Stimulated activated CD8-positive, alpha-beta memory T cell treated with anti-CD3 and anti-CD28 coated beads, Interleukin-15, amount 100 ng/mL, for 48 hours (primary cell): Measurements from ENCODE around the gene ASPHD2.
"Not testable (repeated sequence)": the region's sequence is repeated elsewhere in the genome, so short reads cannot be mapped to it uniquely, and the experiment has no call there.

Source experiments
- DNase-seq, 2 donors: peaks; one replicate each; pipeline ENCODE4 v3.0.0-alpha.2; 2020; ENCODE audit warnings: low read depth in 2 of 2

The ASPHD2 gene, protein sequence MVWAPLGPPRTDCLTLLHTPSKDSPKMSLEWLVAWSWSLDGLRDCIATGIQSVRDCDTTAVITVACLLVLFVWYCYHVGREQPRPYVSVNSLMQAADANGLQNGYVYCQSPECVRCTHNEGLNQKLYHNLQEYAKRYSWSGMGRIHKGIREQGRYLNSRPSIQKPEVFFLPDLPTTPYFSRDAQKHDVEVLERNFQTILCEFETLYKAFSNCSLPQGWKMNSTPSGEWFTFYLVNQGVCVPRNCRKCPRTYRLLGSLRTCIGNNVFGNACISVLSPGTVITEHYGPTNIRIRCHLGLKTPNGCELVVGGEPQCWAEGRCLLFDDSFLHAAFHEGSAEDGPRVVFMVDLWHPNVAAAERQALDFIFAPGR

DNA sequence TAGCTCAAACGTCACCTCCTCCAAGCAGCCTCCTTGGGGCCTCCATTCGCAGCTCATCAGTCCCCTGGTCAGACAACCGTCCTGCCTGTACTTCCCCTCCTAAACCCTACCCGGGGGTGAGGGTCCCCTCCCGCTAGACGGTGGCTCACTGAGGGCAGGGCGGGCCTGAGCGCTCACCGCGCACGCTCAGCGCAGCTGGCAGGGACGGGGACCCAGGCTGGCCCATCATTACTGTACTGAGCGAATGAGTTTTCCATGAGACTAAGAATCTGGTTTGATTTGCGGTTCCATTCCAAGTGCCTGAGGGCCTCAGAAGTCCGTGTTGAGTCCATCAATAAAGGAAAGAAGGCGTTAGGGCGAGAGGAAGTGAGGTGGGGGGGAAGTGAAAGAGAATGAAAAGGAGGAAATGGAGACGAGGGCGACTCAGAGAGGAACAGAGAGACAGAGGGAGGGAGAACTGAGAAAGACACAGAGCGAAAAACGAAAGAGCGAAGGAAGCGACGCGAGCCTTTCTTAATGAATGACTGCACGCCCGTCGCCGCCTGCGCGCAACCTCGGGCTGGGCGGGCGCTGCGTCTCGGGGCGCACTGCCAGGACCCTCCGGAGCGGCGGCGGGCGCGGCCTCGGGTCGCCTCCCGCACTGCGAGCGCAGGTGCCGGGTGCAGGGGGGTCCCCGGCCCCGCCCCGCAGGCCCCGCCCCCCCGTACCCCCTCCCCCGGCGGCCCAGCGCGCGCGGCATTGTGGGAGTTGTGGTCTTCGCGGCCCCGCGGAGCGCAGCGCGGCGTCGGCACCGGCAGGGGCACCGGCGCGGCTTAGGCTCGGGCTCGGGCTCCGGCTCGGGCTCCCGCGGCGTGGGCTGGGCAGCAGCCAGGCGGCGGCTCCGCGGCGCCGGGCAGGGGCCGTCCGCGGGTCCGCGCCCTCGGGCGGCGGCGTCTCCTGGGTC lies at the start of gene ASPHD2:
TSS of gene ASPHD2 (plus strand) at position 746 of the 943 bp plus-strand sequence. CDS start 4,356 bp downstream, outside the sequence.
- peak; percentile 74 to 80 for DNase-seq

DNA sequence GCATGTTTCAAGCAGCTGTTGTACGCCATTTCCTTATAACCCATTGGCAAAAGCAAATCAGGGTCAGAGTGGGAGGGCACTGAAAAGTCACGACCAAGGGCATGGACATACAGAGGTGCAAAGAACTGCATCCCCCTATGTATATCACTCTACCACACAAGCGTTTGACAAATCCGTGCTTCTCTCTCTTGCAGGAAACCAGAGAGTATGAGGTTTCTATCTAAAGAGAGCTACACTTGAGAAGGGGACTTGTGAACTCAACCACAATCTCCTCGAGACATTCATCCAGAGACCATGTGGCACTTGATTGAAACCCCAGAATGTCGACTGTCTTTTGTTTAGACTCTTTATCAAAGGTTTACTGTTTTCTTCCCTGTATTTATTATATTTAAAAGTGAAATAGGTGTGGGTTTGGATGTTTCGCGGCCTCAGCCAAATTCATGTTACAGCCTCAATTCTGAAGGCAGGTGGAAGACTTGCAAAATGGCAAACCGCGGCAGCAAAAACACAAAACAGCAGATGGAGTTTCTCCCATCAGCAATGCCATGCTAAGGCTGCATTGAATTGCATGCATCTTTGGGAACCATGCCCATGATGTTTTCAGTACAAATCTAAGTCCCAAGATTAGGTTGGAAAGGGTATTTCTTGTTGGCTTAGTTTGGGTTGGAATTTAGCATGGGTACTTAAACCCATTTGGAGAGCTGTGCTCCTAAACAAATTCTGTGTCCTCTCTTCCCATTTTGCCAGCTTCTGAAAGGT lies 48.8 kb upstream of the ASPHD2 start:
- DNase-seq, result no peak

DNA sequence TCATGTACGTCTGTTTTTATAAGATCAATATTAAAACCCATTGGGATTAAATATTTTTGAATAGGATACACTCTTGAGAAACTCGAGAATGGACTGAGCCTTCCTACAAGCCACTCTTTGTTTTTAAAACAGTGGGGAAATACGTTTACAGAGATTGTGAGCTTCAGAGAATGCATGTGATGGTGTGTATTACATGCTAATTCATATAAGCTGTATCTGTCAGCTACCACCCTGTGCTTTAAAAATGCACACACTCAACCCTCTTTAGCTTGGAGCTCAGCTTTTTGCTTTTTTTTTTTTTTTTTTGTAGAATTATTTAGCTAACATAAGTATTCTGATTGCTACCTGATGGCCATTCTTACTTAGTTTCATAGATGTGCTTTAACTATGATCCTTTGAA lies 46.3 kb upstream of the ASPHD2 start:
- no peak for DNase-seq

DNA sequence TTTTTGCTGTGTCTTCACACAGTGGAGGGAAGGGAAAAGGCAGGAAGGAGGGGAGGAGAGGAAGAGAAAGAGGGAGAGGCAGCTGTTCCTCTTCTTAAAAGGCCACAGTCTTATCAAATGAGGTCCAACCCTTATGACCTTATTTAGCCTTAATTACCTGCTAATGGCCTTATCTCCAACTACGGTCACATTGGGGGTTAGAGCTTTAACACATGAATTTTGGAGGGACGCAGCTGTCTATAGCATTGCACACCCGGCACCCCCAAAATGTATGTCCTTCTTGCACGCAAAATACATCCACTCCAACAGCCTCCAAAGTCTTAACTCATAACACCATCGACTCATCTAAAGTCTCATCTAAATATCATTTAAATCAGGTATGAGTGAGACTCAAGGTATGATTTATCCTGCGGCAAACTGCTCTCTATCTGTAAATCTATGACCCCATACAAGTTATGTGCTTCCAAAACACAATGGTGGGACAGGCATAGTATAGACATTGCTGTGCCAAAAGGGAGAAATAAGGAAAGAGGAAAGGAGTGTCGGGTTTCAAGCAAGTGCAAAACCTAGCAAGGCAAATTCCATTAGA lies 45.0 kb upstream of the ASPHD2 start:
- no peak for DNase-seq

DNA sequence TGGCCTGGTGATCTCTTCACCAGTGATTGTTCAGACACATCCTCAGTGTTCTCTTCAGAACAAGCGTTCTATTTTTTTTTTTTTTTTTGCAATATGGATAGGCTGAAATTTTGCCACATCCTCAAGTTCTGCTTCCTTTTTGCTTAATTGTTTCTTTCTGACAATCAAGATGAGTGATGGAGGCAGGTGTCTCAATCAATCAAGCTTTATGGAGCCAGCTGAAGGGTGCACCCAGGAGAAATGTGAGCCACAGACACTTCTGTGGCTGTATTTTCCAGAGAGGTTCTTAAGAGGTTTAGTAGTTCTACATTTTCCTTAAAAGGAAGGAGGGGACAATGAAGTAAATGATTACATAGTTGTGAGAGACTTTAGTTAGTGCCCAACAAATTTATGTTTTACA lies 43.9 kb upstream of the ASPHD2 start:
- no peak for DNase-seq

DNA sequence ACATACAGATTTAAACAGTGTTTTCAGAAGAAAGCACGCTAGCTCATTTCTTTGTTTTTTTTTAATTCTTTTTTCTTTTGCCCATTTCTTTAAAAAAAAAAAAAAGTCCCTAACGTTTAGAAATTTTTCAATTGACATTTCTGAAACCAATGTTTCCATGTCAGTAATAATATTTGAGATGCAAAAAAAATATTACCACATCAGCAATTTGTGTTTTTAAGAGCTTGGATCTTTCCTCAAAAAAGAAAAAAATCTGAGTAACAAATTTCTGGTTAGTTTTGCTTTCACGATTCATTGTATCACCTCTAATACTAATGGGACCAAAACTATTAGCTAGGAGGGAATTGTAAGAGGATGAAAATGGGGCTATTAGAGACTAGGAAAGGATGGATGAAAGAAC lies 39.9 kb upstream of the ASPHD2 start:
- DNase-seq, result no peak

DNA sequence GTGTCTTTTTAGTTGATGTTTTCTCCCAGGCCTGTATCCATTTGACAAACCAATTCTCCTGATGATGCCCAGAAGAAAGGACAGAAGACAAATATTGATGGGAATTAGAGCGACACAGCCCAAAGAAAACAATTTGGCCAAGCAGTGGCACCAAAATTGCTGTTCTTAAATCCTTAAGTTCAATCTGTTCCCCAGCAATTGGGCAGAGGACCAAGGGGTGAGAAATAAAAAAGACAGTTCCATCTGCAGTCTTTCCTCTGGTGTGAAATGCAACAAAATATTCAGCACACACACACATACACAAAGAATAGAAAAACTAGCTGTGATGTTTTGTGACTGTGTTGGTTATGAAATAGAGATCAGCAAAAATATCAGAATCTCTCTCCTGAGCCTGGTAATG lies 38.0 kb upstream of the ASPHD2 start:
- no peak for DNase-seq

DNA sequence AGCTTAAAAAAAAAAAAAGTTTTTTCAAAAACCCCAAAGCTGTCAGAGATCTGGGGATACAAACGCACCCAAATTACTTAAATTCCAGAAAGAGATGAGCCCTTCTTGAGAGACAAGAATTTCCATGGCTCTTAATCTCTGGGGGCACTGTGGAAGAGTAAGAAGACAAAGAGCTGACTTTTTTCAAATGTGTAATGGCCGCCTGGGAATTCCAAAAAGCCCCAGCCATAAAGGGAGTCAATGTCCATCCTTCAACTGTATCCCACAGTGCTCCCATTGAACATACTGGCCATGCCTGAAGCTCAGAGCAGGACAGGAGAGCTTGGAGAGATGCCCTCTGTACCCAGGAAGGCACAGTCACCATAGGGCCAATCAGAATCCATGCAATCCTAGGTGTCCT lies 37.4 kb upstream of the ASPHD2 start:
- DNase-seq, result no peak

DNA sequence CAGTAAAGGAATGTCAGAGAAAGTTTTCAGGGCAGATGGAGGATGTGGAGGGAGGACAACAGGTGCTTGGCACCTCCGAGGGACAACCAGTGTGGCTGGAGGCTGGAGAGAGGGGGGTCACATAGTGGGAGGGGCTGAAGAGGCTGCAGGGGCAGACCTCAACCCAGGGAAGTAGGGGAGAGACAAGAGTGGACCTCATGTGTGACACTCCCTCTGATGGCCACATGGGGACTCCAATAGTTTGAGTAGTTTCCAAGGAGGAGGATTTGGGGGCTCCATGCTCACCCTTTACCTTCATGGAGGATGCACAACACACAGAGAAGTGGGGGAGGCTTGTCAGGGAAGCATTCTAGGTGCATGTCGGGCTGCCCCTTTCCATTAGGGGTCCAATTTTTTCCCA lies 35.1 kb upstream of the ASPHD2 start:
- DNase-seq, result no peak

DNA sequence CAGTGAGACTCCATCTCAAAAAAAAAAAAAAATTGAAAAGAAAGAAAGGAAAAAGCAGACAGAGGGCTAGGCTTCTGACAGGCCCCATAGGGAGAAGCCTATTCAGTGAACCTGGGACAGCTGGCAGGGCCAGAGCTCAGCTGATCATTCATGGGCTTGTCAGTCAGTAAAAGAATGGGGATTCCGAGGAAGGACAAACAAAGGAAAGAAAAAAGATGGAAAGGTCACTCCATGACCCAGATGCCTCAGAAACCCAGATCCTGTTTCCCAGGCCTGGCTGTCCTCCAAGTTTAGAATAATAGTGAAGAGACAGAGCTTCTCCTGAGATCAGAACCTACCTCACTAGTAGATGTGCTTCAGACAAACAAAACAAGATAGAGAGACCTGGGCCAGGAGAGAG lies 34.3 kb upstream of the ASPHD2 start:
- DNase-seq, result no peak

DNA sequence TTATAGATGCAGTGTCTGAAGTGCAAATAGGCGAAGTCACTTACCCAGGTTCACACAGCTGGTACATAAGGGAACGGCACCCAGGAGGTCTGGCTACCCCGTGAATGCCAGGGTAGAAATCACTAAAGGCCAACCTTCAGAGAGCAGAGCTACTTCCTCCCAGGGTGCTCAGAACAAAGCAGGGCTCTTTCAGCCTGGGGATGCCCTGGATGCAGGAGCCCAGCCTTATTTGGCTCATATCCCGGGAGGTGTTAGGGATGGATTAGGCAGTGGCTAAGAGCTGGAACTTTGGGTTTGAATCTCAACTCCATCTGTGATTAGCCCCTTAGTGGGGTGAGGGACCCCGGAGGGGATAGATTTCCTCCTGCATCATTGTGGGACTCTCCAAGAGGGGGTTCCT lies 33.1 kb upstream of the ASPHD2 start:
- DNase-seq, result no peak

DNA sequence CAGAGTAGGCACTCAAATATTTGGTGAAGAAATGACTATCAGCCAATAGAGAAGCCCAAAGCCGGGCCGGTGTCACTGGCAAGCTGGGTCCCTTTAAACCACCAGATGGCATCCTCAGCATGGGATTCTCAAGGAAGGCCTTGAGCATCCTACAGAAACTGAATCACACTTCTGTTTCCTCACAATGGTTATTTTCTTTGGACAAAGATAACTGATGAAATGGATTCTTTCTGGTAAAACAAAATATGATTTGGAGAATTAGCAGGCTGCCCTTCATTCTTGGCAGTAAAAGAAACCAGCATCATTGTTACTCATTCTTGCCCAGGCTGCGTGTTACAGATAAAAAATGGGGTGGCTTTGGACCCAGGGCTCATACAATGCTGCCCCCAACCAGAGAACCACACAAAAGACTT lies 30.3 kb upstream of the ASPHD2 start:
- DNase-seq, result peak; percentile 10 to 22

DNA sequence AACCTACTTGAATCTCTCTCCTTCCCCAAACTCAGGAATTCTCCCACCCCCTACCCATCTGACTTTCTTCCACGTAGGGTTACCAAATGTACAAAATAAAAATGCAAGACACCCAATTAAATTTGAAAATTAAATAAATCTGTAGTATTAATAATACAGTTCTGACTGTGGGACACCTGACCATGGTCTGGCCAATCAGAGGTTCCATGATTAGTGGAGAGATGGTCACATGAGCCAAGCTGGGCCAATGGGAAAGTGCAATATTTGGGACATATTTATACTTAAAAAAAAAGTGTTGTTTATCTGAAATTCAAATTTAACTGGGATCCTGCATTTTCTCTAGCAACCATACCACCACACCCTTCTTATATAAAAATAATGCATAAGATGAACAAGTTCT lies 29.8 kb upstream of the ASPHD2 start:
- DNase-seq, result no peak

DNA sequence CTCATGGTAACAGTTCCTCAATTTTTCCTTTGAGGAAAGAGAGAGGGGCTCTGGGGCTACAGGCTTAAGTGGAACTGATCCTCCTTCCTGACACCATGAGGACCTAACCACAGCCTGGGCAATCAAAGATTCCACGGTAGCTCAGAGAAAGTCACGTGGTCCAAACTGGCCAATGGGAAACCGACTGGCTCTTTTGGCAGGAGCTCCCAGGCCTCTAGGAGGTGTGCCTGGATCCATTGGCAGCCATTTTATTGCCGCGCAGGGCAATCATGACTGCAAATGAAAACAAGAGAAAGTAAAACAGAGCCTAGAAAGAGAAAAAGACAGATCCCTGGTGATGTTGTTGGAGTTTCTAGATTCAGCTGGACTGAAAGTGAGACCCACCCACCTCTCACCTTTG lies 27.3 kb upstream of the ASPHD2 start:
- DNase-seq, result no peak

DNA sequence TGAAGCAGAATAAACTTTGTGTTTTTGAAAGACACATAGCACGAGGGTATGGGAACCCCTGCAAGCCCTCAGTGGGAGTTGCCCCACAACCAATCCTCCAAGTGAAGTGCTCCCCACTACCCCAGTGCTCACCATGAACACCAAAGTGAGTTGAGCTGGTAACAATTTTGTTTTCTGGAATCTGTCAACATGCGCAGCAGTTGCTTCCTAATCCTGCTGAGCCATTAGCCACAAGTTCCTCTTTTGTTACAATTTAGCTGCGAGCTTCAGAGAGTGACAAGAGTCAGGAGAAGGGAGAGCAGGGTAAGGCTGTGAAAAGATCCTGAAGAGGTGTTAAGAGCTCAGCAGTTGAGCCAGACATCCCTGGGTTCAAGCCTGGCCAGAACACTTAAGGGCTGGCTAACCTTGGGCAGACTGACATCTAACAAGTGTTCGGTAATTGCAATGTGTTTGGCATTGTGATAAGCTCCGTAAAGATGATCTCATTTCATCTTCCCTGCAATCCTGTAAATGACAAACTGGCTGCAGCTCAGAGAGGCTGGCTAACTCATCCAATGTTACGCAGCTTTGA lies 24.1 kb upstream of the ASPHD2 start:
- no peak for DNase-seq

DNA sequence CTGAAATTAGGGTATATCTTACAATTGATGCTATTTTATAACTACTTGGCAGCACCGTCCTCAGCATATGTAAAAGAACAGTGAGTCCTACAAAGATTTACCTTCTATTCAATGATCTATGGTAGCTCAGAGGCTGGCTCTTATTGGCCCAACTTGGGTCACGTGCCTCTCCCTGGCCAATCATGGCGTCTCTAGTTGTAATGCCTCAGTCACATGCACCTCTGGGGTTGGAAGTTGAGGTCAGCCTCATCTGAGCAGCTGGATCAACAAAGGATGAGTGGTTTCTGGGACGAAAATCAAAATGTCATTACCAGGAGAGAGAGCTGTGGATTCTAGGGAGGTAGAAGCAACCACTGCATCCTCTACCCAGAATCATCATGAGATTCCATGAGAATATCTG lies 22.9 kb upstream of the ASPHD2 start:
- no peak for DNase-seq

DNA sequence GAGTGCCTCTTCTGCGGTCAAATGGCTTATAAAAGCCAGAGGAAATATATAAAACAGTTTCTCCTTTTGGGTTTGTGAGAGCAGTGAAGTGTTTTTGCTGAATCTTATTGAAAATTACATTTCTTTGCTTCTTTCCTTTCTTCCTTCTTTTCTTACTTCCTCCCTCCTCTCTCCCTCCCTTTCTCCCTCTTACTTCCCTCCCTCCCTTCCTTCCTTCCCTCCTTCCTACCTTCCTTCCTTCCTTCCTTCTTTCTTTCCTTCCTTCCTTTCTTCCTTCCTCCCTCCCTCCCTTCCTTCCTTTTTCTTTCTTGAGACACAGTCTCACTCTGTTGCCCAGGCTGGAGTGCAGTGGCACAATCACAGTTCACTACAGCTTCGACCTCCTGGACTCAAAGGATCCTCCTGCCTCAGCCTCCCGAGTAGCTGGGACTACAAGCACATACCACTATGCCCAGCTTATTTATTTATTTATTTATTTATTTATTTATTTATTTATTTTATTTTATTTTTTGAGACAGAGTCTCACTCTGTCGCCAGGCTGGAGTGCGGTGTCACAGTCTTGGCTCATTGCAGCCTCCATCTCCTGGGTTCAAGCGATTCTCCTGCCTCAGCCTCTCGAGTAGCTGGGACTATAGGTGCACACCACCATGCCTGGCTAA lies 20.4 kb upstream of the ASPHD2 start:
- not testable (repeated sequence) for DNase-seq

DNA sequence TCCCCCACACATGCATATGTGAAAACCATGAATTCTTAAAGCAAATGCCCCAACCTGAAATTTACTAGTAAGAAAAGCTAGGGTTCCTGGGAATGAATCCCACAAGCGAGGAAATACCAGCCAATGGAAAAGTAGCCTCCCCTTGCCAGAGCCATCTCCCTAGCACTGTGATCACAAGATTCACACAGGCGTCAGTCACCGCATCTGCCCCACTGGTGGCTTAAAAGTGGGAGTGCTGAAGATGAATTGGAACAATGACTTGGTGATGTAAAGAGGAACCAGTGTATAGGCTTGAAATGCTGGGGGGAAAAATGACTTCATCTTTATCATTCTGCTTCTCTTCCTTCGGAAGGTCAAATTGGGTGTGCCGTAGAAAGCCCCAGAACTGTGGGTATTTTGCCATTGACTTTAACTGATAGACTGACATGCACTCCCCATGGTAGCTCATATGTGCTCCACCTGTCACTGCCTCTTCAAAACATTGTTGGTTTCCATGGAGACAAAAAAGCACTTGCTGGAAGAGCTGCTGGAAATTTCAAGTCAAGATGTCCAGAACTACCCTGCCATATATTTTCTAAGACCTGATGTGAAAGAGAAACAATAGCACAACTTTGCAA lies 19.2 kb upstream of the ASPHD2 start:
- no peak for DNase-seq

DNA sequence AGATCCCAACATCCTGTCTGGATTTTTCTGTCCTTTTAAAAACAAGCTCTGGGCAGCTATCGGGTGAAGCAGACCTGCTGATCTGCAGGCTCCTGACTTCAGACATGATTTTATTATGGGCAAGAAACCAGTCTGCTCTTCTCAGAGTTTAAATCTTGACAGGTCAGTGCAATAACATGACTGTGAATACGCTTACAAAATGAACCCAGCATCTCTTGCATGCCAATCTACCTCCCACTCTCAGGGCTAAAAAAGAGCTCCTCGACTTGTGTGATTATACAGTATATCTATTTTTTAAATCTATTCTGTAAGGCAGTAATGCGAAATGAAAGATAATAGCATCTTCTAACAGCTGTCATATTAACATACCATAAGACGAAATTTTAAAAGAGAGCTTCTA lies 18.7 kb upstream of the ASPHD2 start:
- no peak for DNase-seq

DNA sequence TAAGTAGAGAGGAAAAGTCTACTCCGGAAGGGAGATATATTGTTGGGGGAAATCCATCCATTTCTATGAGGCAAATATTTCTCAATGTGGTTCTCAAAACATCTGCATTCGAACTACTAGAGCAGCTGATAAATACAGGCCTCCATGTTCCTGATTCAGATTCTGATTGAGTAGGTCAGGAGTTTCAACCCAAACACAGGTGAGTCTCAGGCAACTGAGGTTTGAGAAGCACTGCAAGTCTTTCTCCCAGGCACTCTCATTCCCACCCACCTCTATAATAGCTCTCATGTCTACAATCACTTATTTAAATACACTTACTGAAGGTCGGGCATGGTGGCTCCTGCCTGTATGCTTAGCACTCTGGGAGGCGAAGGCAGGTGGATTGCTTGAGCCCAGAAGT lies 14.7 kb upstream of the ASPHD2 start:
- DNase-seq, result no peak
